ENCODE data around the gene LMBR1. TPM values are rescaled to one million over a fixed set of nuclear protein-coding genes. Genes with fewer than 3 reads are reported as not detected.

Gene LMBR1
- total RNA-seq, 1 donor from 2014 or later = 37.6 TPM

- no peak for TF ChIP-seq CTCF (IDR thresholded peaks at IDR 0.05; ENCODE audit: borderline replicate concordance)
- H3K36me3 ChIP-seq = peaks cover 7% of the 10 kb centered on the region
- peaks cover 4% of the 10 kb centered on the region for H3K4me1 ChIP-seq
- H3K9me3 ChIP-seq (replicated peaks) = no peaks in the 10 kb centered on the region
- no peaks in the 10 kb centered on the region for H3K27me3 ChIP-seq (ENCODE audit: low read depth)
- intact Hi-C loops (cut with micrococcal nuclease) = no loop called here
- H3K27ac ChIP-seq (replicated peaks) = no peak overlapping the region
- DNase-seq = no peak
- no peak overlapping the region for H3K4me3 ChIP-seq
Observed at GRCh38 chr7:156746891-156747290, 146.1 kb downstream of the LMBR1 start.

GRCh38 chr7:156739596-156739995 is 153.4 kb downstream of the LMBR1 start:
- Histone ChIP-seq H3K4me3 (no peak overlapping the region), H3K4me1 (no peaks in the 10 kb centered on the region), H3K27ac (replicated peaks) (no peak overlapping the region), H3K27me3 (ENCODE audit: low read depth) (no peaks in the 10 kb centered on the region), H3K9me3 (replicated peaks) (peaks cover 9% of the 10 kb centered on the region), H3K36me3 (peaks cover 19% of the 10 kb centered on the region)
- TF ChIP-seq CTCF (IDR thresholded peaks at IDR 0.05; ENCODE audit: borderline replicate concordance) = no peak
- intact Hi-C loops (cut with micrococcal nuclease) = no loop called here
- DNase-seq = no peak

GRCh38 chr7:156735851-156736250 is 157.1 kb downstream of the LMBR1 start:
- Histone ChIP-seq H3K4me3 (no peak overlapping the region), H3K36me3 (peaks cover 46% of the 10 kb centered on the region), H3K27ac (replicated peaks) (no peak overlapping the region), H3K4me1 (no peaks in the 10 kb centered on the region), H3K27me3 (ENCODE audit: low read depth) (no peaks in the 10 kb centered on the region), H3K9me3 (replicated peaks) (peaks cover 29% of the 10 kb centered on the region)
- TF ChIP-seq CTCF (IDR thresholded peaks at IDR 0.05; ENCODE audit: borderline replicate concordance) = no peak
- intact Hi-C loops (cut with micrococcal nuclease) = no loop called here
- no peak for DNase-seq

GRCh38 chr7:156733638-156734037 is 159.3 kb downstream of the LMBR1 start:
- intact Hi-C loops (cut with micrococcal nuclease) = no loop called here
- H3K27me3 ChIP-seq (ENCODE audit: low read depth) = no peaks in the 10 kb centered on the region

GRCh38 chr7:156732091-156732625 is 160.8 kb downstream of the LMBR1 start:
- no peaks in the 10 kb centered on the region for H3K4me1 ChIP-seq
- intact Hi-C loops (cut with micrococcal nuclease) = no loop called here
- no peak for DNase-seq
- H3K9me3 ChIP-seq (replicated peaks) = peaks cover 29% of the 10 kb centered on the region
- H3K27me3 ChIP-seq (ENCODE audit: low read depth) = no peaks in the 10 kb centered on the region
- H3K4me3 ChIP-seq = no peak overlapping the region
- TF ChIP-seq CTCF (IDR thresholded peaks at IDR 0.05; ENCODE audit: borderline replicate concordance) = no peak
- H3K36me3 ChIP-seq = peaks cover 42% of the 10 kb centered on the region
- H3K27ac ChIP-seq (replicated peaks) = no peak overlapping the region

More at GRCh38 chr7:156733638-156734037, 159.3 kb downstream of the LMBR1 start:
- Histone ChIP-seq H3K4me3 (no peak overlapping the region), H3K36me3 (peaks cover 46% of the 10 kb centered on the region), H3K27ac (replicated peaks) (no peak overlapping the region), H3K9me3 (replicated peaks) (peaks cover 29% of the 10 kb centered on the region), H3K4me1 (no peaks in the 10 kb centered on the region)
- TF ChIP-seq CTCF (IDR thresholded peaks at IDR 0.05; ENCODE audit: borderline replicate concordance) = no peak
- no peak for DNase-seq
